HL-60 (cell line): ENCODE measurements around the gene ARHGEF9.

ENCODE experiments used
- CTCF ChIP-seq: IDR thresholded peaks from one replicate; pipeline ENCODE4 v1.5.1; 2011; ENCODE audit warnings: low read length, control low read depth, inconsistent platforms; ENCODE audit not compliant: insufficient read depth
- GABPA ChIP-seq: IDR thresholded peaks from 2 replicates; pipeline ENCODE4 v1.6.1; 2012; ENCODE audit warnings: low read depth
- REST ChIP-seq: IDR thresholded peaks from 2 replicates; pipeline ENCODE4 v1.6.1; 2012; ENCODE audit warnings: low read depth; ENCODE audit not compliant: insufficient replicate concordance

- TF ChIP-seq CTCF: no peak
- no peak for TF ChIP-seq GABPA
- TF ChIP-seq REST: no peak
These were observed 47.7 kb downstream of the ARHGEF9 start for GRCh38 chrX:63737131-63737921.
